KOPT-K1 (cell line): Measurements from ENCODE around the gene VPS37C.

Experiments
- H3K27ac ChIP-seq: fragments of 200-600 bp; sonication (generic); 2 replicates; pipeline ENCODE4 v1.5.1; 2016; ENCODE audit warnings: antibody characterized with exemption, mild to moderate bottlenecking, low read depth, low read length; ENCODE audit not compliant: poor library complexity, severe bottlenecking
- H3K36me3 ChIP-seq: fragments of 200-600 bp; sonication (generic); 2 replicates; pipeline ENCODE4 v1.5.1; 2017; ENCODE audit warnings: antibody characterized with exemption, mild to moderate bottlenecking, low read length, moderate library complexity; ENCODE audit not compliant: insufficient read depth
- H3K9me3 ChIP-seq: fragments of 200-600 bp; sonication (generic); 2 replicates; pipeline ENCODE4 v1.5.1; 2017; ENCODE audit warnings: antibody characterized with exemption, low read length, mild to moderate bottlenecking; ENCODE audit not compliant: insufficient read depth, poor library complexity, severe bottlenecking

VPS37C gene

GRCh38 chr11:61123775-61124571, 37.3 kb downstream of the VPS37C start:
- H3K9me3 ChIP-seq = no peaks in the 10 kb centered on the region
- peaks cover 93% of the 10 kb centered on the region for H3K36me3 ChIP-seq
- no peak overlapping the region for H3K27ac ChIP-seq

DNA sequence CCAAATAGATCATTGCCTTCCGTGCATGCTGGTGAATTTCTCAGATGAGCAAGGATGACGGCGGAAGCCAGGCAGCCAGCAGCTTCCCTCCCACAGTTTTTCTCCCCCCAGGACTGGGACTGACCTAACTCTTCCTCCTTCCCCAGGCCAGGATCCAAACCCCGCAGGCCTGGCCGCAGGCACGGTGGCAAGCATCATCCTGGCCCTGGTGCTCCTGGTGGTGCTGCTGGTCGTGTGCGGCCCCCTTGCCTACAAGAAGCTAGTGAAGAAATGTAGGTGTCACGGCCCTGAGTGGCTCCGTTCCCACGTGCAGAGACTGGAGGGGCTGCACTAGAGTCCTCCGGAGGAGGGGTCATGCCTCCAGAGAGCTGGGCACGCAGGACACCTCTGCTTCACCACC, 38.5 kb downstream of the VPS37C start:
- Histone ChIP-seq H3K36me3 (peaks cover 99% of the 10 kb centered on the region), H3K9me3 (no peaks in the 10 kb centered on the region), H3K27ac (no peak overlapping the region)

DNA sequence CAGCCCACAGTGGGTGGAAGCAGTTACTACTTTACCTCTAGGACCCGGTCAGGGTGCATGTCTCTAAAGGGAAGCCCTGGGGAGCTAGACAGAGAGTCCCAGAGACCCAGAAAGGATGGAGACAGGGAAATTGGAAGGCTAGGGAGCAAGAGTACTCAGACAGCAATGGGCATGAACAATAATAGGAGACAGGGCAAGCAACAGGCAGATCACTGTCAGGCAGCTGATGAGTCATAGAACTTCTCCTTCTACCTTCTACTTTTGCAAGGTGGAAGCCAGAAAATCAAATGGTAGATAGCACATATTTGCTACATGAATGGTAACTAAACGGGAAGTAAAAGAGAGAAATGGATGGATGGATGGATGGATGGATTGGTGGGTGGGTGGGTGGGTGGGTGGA, 39.3 kb downstream of the VPS37C start:
- Histone ChIP-seq H3K9me3 (no peaks in the 10 kb centered on the region), H3K36me3 (peaks cover 96% of the 10 kb centered on the region), H3K27ac (no peak overlapping the region)

GRCh38 chr11:61121192-61121831, 39.9 kb downstream of the VPS37C start:
- H3K9me3 ChIP-seq = no peaks in the 10 kb centered on the region
- H3K27ac ChIP-seq = peak overlapping the region; percentile 39

GRCh38 chr11:61120706-61121191, 40.5 kb downstream of the VPS37C start:
- no peaks in the 10 kb centered on the region for H3K9me3 ChIP-seq
- peak overlapping the region; percentile 39 for H3K27ac ChIP-seq

More at GRCh38 chr11:61121192-61121831, 39.9 kb downstream of the VPS37C start:
- H3K36me3 ChIP-seq = peaks cover 96% of the 10 kb centered on the region

GRCh38 chr11:61120099-61120705, 41.0 kb downstream of the VPS37C start:
- Histone ChIP-seq H3K27ac (peak overlapping the region; percentile 38), H3K36me3 (peaks cover 96% of the 10 kb centered on the region), H3K9me3 (no peaks in the 10 kb centered on the region)

More at GRCh38 chr11:61120706-61121191, 40.5 kb downstream of the VPS37C start:
- peaks cover 96% of the 10 kb centered on the region for H3K36me3 ChIP-seq

DNA sequence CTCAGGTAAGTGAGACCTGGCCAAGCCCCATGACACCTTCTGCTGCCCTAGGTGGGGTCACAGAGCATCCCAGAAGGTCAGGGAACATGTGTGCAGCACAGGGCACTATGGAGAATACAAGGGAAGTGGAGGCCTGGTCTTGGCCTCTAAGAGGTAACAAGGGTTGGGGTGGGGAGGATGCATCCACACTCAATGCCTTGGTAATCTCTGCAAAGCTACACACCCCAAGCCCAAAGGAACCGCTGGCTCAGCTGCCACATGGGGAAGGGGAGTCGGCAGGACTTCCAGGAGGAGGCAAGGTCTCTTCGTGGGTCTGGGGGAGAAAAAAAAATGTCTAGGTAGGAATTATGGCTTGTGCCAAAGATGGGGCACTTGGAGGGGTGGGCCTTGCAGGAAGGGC, 41.7 kb downstream of the VPS37C start:
- Histone ChIP-seq H3K36me3 (peaks cover 96% of the 10 kb centered on the region), H3K9me3 (no peaks in the 10 kb centered on the region), H3K27ac (peak overlapping the region; percentile 38)

DNA sequence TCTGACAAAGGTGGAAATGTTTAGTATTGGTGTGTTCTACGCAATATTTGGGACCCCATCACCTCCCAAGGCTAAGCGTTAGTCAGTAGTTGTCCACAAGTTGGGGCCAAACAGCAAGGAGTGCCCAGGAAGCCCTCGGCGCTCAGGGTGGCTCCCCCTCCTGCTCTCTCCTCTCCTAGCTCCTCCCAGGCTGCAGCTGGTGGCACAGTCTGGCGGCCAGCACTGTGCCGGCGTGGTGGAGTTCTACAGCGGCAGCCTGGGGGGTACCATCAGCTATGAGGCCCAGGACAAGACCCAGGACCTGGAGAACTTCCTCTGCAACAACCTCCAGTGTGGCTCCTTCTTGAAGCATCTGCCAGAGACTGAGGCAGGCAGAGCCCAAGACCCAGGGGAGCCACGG, 42.2 kb downstream of the VPS37C start:
- H3K9me3 ChIP-seq = no peaks in the 10 kb centered on the region
- H3K36me3 ChIP-seq = peaks cover 96% of the 10 kb centered on the region
- peak overlapping the region; percentile 38 for H3K27ac ChIP-seq

GRCh38 chr11:61118406-61118805, 42.8 kb downstream of the VPS37C start:
- Histone ChIP-seq H3K36me3 (peaks cover 97% of the 10 kb centered on the region), H3K27ac (peak overlapping the region; percentile 13), H3K9me3 (no peaks in the 10 kb centered on the region)

DNA sequence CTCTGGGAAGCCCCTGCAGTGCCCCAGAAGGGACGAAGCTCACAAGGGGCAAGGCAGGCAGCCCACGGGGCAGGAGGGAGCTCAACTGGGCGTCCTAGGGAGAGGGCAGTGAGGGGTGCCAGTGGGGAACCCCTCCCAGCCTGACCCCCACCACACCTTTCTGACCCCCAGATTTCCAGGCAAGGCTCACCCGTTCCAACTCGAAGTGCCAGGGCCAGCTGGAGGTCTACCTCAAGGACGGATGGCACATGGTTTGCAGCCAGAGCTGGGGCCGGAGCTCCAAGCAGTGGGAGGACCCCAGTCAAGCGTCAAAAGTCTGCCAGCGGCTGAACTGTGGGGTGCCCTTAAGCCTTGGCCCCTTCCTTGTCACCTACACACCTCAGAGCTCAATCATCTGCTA, 43.2 kb downstream of the VPS37C start:
- Histone ChIP-seq H3K27ac (peak overlapping the region; percentile 13), H3K9me3 (no peaks in the 10 kb centered on the region), H3K36me3 (peaks cover 97% of the 10 kb centered on the region)

DNA sequence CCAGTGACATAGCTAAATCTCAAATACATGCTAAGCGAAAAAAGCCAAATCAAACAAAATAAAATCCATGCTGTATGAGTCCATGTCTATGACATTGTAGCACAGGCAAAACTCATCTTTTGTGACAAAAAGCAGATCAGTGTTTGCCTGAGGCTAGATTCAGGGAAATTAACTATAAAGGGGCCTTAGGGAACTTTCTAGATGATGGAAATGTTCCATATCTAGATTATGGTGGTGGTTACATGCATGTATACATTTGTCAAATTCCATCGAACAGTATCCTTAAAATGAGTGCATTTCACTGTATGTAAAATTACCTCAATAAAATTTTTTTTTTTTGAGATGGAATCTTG, 44.1 kb downstream of the VPS37C start:
- no peak overlapping the region for H3K27ac ChIP-seq
- H3K9me3 ChIP-seq = no peaks in the 10 kb centered on the region
- peaks cover 94% of the 10 kb centered on the region for H3K36me3 ChIP-seq

GRCh38 chr11:61116426-61117167, 44.6 kb downstream of the VPS37C start:
- no peak overlapping the region for H3K27ac ChIP-seq
- H3K9me3 ChIP-seq = no peaks in the 10 kb centered on the region
- H3K36me3 ChIP-seq = peaks cover 88% of the 10 kb centered on the region

GRCh38 chr11:61115498-61116224, 45.6 kb downstream of the VPS37C start:
- H3K9me3 ChIP-seq = no peaks in the 10 kb centered on the region
- peaks cover 86% of the 10 kb centered on the region for H3K36me3 ChIP-seq
- H3K27ac ChIP-seq = no peak overlapping the region

DNA sequence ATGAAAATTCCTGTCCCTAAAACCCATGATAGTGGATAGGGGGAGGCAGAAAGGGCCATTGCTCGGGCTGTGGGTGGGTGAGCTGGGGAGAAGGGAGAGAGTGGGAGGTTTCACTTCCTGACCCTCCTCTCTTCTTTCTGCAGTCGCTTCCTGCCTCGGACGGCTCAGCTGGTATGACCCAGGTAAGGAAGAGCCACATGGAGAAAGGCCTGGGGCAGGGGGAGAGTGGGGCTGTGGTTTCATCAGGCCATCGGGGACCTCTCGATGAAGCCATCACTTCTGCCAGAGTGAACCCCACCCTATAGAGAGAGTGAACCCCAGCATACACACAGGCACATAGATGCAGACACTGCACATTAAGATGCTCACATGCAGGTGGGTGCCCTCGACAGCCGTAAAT, 46.3 kb downstream of the VPS37C start:
- Histone ChIP-seq H3K36me3 (peaks cover 86% of the 10 kb centered on the region), H3K27ac (no peak overlapping the region), H3K9me3 (no peaks in the 10 kb centered on the region)
